Heart left ventricle (tissue), 13 donors: Measurements from ENCODE around the gene AFMID.

ENCODE experiments used
- CTCF ChIP-seq, 12 donors: fragments of 200-600 bp; sonication (generic) in 4 of 12; IDR thresholded peaks; one replicate each; pipeline versions ENCODE4 v1.5.0 to v1.8.0; 2018 to 2022; ENCODE audit warnings: antibody characterized with exemption in 12 of 12, mild to moderate bottlenecking in 5 of 12
- POLR2A ChIP-seq, 2 donors: fragments of 450-650 bp; IDR thresholded peaks; one replicate each; pipeline ENCODE4 v1.6.1; 2017; ENCODE audit warnings: antibody characterized with exemption in 2 of 2, mild to moderate bottlenecking in 2 of 2, moderate library complexity in 2 of 2
- donor health status: ischemic (EF 13 %, LVEDD 7.1; RV severe dilation, severe dysfunction).
- donor health status: DM: no; HTN: yes; CAD: no.
- donor health status: DM: no; HTN: no; CAD: no.
- donor health status: ischemic (EF 25% LVEDD 6.9; RV normal size, moderate dysfunction).
- donor health status: ischemic (EF 25% LVEDD 5.7; RV mildly dilated, moderate dysfunction).
- donor health status: ischemic (EF 35%, LVEDD 5.7; RV mildly dilated, moderate dysfunction).
- donor health status: nonischemic (EF 11% LVEDD 7.7; RV severe dilation, severe dysfunction).
- donor health status: DM: yes; HTN: yes; CAD: no.
- donor health status: PGD.
- donor health status: ischemic (EF 29% LVEDD 5.4; RV normal size, mild dysfunction).
- donor health status: nonischemic (EF 23%, LVEDD 6.1; RV moderate dilation, normal function).

- TF ChIP-seq CTCF (IDR thresholded peaks at IDR 0.05) (no peak), POLR2A (IDR thresholded peaks at IDR 0.05) (peak in 1 of 2 donors; percentile 20)
Measured at GRCh38 chr17:78172249-78173051, 14.7 kb upstream of the AFMID start.
